ENCODE data around the gene KDM3B.

KDM3B gene

GRCh38 chr5:138372225-138372624 is 19.7 kb downstream of the KDM3B start:
- peaks cover 5% of the 10 kb centered on the region for H3K4me1 ChIP-seq (ENCODE audit: insufficient read depth, poor library complexity, severe bottlenecking)
- H3K36me3 ChIP-seq (ENCODE audit: low read depth) = peaks cover 43% of the 10 kb centered on the region
- no peak for DNase-seq (ENCODE audit: low spot score)
- TF ChIP-seq, protein P1, sequence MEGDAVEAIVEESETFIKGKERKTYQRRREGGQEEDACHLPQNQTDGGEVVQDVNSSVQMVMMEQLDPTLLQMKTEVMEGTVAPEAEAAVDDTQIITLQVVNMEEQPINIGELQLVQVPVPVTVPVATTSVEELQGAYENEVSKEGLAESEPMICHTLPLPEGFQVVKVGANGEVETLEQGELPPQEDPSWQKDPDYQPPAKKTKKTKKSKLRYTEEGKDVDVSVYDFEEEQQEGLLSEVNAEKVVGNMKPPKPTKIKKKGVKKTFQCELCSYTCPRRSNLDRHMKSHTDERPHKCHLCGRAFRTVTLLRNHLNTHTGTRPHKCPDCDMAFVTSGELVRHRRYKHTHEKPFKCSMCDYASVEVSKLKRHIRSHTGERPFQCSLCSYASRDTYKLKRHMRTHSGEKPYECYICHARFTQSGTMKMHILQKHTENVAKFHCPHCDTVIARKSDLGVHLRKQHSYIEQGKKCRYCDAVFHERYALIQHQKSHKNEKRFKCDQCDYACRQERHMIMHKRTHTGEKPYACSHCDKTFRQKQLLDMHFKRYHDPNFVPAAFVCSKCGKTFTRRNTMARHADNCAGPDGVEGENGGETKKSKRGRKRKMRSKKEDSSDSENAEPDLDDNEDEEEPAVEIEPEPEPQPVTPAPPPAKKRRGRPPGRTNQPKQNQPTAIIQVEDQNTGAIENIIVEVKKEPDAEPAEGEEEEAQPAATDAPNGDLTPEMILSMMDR (IDR thresholded peaks at IDR 0.05; ENCODE audit: poor library complexity, severe bottlenecking) = no peak
- no peak for ATAC-seq (ENCODE audit: low read depth)
- no peak overlapping the region for H3K27ac ChIP-seq (ENCODE audit: poor library complexity, severe bottlenecking)
- no peaks in the 10 kb centered on the region for H3K9me3 ChIP-seq (ENCODE audit: severe bottlenecking)
- H3K27me3 ChIP-seq (ENCODE audit: insufficient read depth, poor library complexity, severe bottlenecking) = no peaks in the 10 kb centered on the region
- no peak overlapping the region for H3K4me3 ChIP-seq (ENCODE audit: severe bottlenecking)

DNA sequence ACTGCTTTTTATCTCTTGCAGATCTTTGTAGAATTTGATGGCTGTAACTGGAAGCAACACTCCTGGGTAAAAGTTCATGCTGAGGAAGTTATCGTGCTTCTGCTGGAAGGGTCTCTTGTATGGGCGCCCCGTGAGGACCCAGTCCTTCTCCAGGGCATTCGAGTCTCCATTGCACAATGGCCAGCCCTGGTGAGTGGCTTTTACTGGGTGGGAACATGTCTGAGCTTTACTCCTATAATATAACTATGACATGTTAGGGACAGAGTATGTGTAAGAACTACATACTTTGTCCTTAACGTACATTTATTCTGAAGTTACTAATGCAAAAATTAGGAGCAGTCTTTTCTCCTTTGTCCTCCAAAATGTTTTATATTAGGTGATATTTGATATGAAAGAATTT is 20.2 kb downstream of the KDM3B start:
- Histone ChIP-seq H3K36me3 (ENCODE audit: low read depth) (peaks cover 47% of the 10 kb centered on the region), H3K27me3 (ENCODE audit: insufficient read depth, poor library complexity, severe bottlenecking) (no peaks in the 10 kb centered on the region), H3K9me3 (ENCODE audit: severe bottlenecking) (no peaks in the 10 kb centered on the region), H3K27ac (ENCODE audit: poor library complexity, severe bottlenecking) (no peak overlapping the region), H3K4me1 (ENCODE audit: insufficient read depth, poor library complexity, severe bottlenecking) (peaks cover 5% of the 10 kb centered on the region), H3K4me3 (ENCODE audit: severe bottlenecking) (no peak overlapping the region)
- TF ChIP-seq, protein P1 (IDR thresholded peaks at IDR 0.05; ENCODE audit: poor library complexity, severe bottlenecking) = no peak
- DNase-seq (ENCODE audit: low spot score) (no peak), ATAC-seq (ENCODE audit: low read depth) (no peak)

- TF ChIP-seq, protein P1 (IDR thresholded peaks at IDR 0.05; ENCODE audit: poor library complexity, severe bottlenecking) = no peak
- Histone ChIP-seq H3K27me3 (ENCODE audit: insufficient read depth, poor library complexity, severe bottlenecking) (no peaks in the 10 kb centered on the region), H3K36me3 (ENCODE audit: low read depth) (peaks cover 79% of the 10 kb centered on the region), H3K9me3 (ENCODE audit: severe bottlenecking) (no peaks in the 10 kb centered on the region), H3K4me1 (ENCODE audit: insufficient read depth, poor library complexity, severe bottlenecking) (no peaks in the 10 kb centered on the region), H3K4me3 (ENCODE audit: severe bottlenecking) (no peak overlapping the region), H3K27ac (ENCODE audit: poor library complexity, severe bottlenecking) (no peak overlapping the region)
- no peak for DNase-seq (ENCODE audit: low spot score)
- ATAC-seq (ENCODE audit: low read depth) = no peak
Observed at GRCh38 chr5:138382347-138382746, 29.9 kb downstream of the KDM3B start.

DNA sequence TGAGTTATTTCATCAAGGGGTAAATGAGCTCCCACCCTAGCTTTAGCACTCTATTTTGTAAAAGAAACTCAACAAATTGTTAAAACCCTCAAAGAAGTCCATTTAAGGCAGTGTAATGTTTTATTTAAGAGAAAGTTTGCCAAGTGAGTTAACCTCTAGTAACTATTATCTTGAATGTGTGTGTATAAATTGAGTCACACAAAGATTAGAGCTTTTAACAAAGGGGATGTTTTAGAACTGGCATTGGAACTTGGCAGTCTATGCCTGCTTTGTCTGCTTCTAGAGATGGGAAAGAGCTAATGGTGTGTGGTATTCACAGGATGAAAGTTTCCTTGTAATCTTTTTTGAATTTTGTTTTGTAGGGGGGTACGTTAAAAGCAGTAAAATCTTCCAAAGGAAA is 33.2 kb downstream of the KDM3B start:
- Histone ChIP-seq H3K4me1 (ENCODE audit: insufficient read depth, poor library complexity, severe bottlenecking) (no peaks in the 10 kb centered on the region), H3K9me3 (ENCODE audit: severe bottlenecking) (no peaks in the 10 kb centered on the region), H3K4me3 (ENCODE audit: severe bottlenecking) (no peak overlapping the region), H3K36me3 (ENCODE audit: low read depth) (peaks cover 59% of the 10 kb centered on the region), H3K27ac (ENCODE audit: poor library complexity, severe bottlenecking) (no peak overlapping the region), H3K27me3 (ENCODE audit: insufficient read depth, poor library complexity, severe bottlenecking) (no peaks in the 10 kb centered on the region)
- ATAC-seq (ENCODE audit: low read depth) = no peak
- TF ChIP-seq, protein P1 (IDR thresholded peaks at IDR 0.05; ENCODE audit: poor library complexity, severe bottlenecking) = no peak
- no peak for DNase-seq (ENCODE audit: low spot score)

GRCh38 chr5:138386290-138386689 is 33.8 kb downstream of the KDM3B start:
- TF ChIP-seq, protein P1 (IDR thresholded peaks at IDR 0.05; ENCODE audit: poor library complexity, severe bottlenecking) = no peak
- no peaks in the 10 kb centered on the region for H3K9me3 ChIP-seq (ENCODE audit: severe bottlenecking)
- ATAC-seq (ENCODE audit: low read depth) = no peak
- H3K4me3 ChIP-seq (ENCODE audit: severe bottlenecking) = no peak overlapping the region
- no peak overlapping the region for H3K27ac ChIP-seq (ENCODE audit: poor library complexity, severe bottlenecking)
- no peak for DNase-seq (ENCODE audit: low spot score)
- H3K36me3 ChIP-seq (ENCODE audit: low read depth) = peaks cover 59% of the 10 kb centered on the region
- H3K4me1 ChIP-seq (ENCODE audit: insufficient read depth, poor library complexity, severe bottlenecking) = no peaks in the 10 kb centered on the region
- no peaks in the 10 kb centered on the region for H3K27me3 ChIP-seq (ENCODE audit: insufficient read depth, poor library complexity, severe bottlenecking)
